GM18498 (cell line): ENCODE measurements around the gene TGFBI.

Experiments used
- ATAC-seq: cut with Tn5 transposase; IDR thresholded peaks from one replicate; pipeline ENCODE4 v1.9.1; 2021; ENCODE audit warnings: mild to moderate bottlenecking, moderate library complexity; ENCODE audit not compliant: unreplicated experiment

TGFBI gene

GRCh38 chr5:136084698-136085097 is 55.9 kb downstream of the TGFBI start:
- no peak for ATAC-seq

GRCh38 chr5:136086783-136087566 is 58.2 kb downstream of the TGFBI start:
- ATAC-seq, result no peak

- ATAC-seq, result no peak
Observed at GRCh38 chr5:136087961-136088871, 59.4 kb downstream of the TGFBI start.

- ATAC-seq, result no peak
Observed at GRCh38 chr5:136089791-136090190, 61.0 kb downstream of the TGFBI start.

GRCh38 chr5:136090319-136090718 is 61.5 kb downstream of the TGFBI start:
- no peak for ATAC-seq

GRCh38 chr5:136094189-136094912 is 65.6 kb downstream of the TGFBI start:
- ATAC-seq, result no peak

GRCh38 chr5:136094913-136095641 is 66.3 kb downstream of the TGFBI start:
- no peak for ATAC-seq

- ATAC-seq, result no peak
Observed at GRCh38 chr5:136098176-136098575, 69.4 kb downstream of the TGFBI start.

- ATAC-seq, result no peak
Observed at GRCh38 chr5:136099870-136100269, 71.1 kb downstream of the TGFBI start.

- no peak for ATAC-seq
Observed at GRCh38 chr5:136101884-136102283, 73.1 kb downstream of the TGFBI start.

GRCh38 chr5:136103118-136103517 is 74.3 kb downstream of the TGFBI start:
- peak; percentile 52 for ATAC-seq

- ATAC-seq, result no peak
Observed at GRCh38 chr5:136104306-136104965, 75.6 kb downstream of the TGFBI start.

- ATAC-seq, result no peak
Observed at GRCh38 chr5:136106351-136107031, 77.7 kb downstream of the TGFBI start.

GRCh38 chr5:136108180-136108611 is 79.4 kb downstream of the TGFBI start:
- ATAC-seq, result peak; percentile 72

GRCh38 chr5:136108766-136109165 is 80.0 kb downstream of the TGFBI start:
- no peak for ATAC-seq

- ATAC-seq, result no peak
Observed at GRCh38 chr5:136109453-136110135, 80.8 kb downstream of the TGFBI start.
